Transverse colon (tissue), 4 donors: Measurements from ENCODE around the gene C9orf50. TPM values are rescaled to one million over a fixed set of nuclear protein-coding genes. Genes with fewer than 3 reads are reported as not detected.
"Not testable (repeated sequence)": the region's sequence is repeated elsewhere in the genome, so short reads cannot be mapped to it uniquely, and the experiment has no call there.

Source experiments
- DNase-seq: peaks from one replicate; pipeline ENCODE4 v3.0.0-alpha.2; 2019
- H3K27ac ChIP-seq, 4 donors: fragments of 200-600 bp; sonication (generic); 2 replicates each; pipeline ENCODE4 v1.5.1; 2016 to 2018; ENCODE audit warnings: inconsistent platforms in 4 of 4
- H3K27me3 ChIP-seq: fragments of 200-600 bp; sonication (generic); 2 replicates; pipeline ENCODE4 v1.5.1; 2017; ENCODE audit warnings: inconsistent platforms
- H3K36me3 ChIP-seq, 4 donors: fragments of 200-600 bp; sonication (generic); 2 replicates each; pipeline ENCODE4 v1.5.1; 2017 to 2019; ENCODE audit warnings: inconsistent platforms in 4 of 4
- H3K4me1 ChIP-seq, 4 donors: fragments of 200-600 bp; sonication (generic); 2 replicates each; pipeline ENCODE4 v1.5.1; 2017 to 2020; ENCODE audit warnings: inconsistent platforms in 4 of 4
- H3K4me3 ChIP-seq, 4 donors: fragments of 200-600 bp; sonication (generic); 1 replicate in 1 of 4; 2 replicates in 3 of 4; pipeline versions ENCODE4 v1.5.1 to v1.6.1; 2017 to 2019; ENCODE audit warnings: inconsistent platforms in 4 of 4
- H3K9me3 ChIP-seq, 2 donors: fragments of 200-600 bp; sonication (generic); 2 replicates each; pipeline ENCODE4 v1.5.1; 2017 to 2019; ENCODE audit warnings: inconsistent platforms in 2 of 2
- EP300 ChIP-seq: sonication (generic); formaldehyde crosslinking; IDR thresholded peaks from one replicate; pipeline ENCODE4 v1.6.1; 2017; ENCODE audit warnings: antibody characterized with exemption, low read depth
- POLR2A ChIP-seq: fragments of 450-650 bp; IDR thresholded peaks from one replicate; pipeline ENCODE4 v1.6.1; 2016; ENCODE audit warnings: antibody characterized with exemption, mild to moderate bottlenecking, moderate library complexity
- POLR2AphosphoS5 ChIP-seq, 3 donors: sonication (generic); formaldehyde crosslinking; IDR thresholded peaks; one replicate each; pipeline ENCODE4 v1.6.1; 2016; ENCODE audit warnings: antibody characterized with exemption in 3 of 3
- WGBS, 2 donors: methylation state at CpG; one replicate each; pipeline ENCODE4 v1.1.5; 2018; ENCODE audit warnings: low coverage in 1 of 2; 5-methylcytosine and 5-hydroxymethylcytosine counted together
- in situ Hi-C, 4 donors: fragments of 200-750 bp; cut with MboI; loops; one replicate each; pipeline versions ENCODE4 v1.15.0 to v1.15.1; 2017; ENCODE audit warnings: low sequenced_read_pairs in 3 of 4, low pct_ligation_motif_present in 1 of 4, low pct_unique_long_range_greater_than_20kb in 1 of 4
- intact Hi-C: fragments of 100-400 bp; cut with DNase I; formaldehyde crosslinking; loops from one replicate; pipeline ENCODE4 v1.15.1; 2023; ENCODE audit warnings: low total_unique reads
- total RNA-seq, 4 donors: library from RNA; depleted of rRNA; stranded (reverse); fragments of >200 nt; gene quantifications; one replicate each; pipeline ENCODE4 v1.1.0, GENCODE V29; 2016
- TF ChIP-seq, protein P1 (sequence below), 5 experiments: fragments of 200-600 bp in 3 of 5; fragments of 450-650 bp in 2 of 5; sonication (generic) in 3 of 5; IDR thresholded peaks; 1 replicate in 2 of 5; 2 replicates in 3 of 5; pipeline ENCODE4 v1.5.1; 2016 to 2017; ENCODE audit warnings: antibody characterized with exemption in 5 of 5, inconsistent platforms in 3 of 5, mild to moderate bottlenecking in 2 of 5, moderate library complexity in 1 of 5

C9orf50 gene
- total RNA-seq, 4 donors from 2014 or later = not detected

DNA sequence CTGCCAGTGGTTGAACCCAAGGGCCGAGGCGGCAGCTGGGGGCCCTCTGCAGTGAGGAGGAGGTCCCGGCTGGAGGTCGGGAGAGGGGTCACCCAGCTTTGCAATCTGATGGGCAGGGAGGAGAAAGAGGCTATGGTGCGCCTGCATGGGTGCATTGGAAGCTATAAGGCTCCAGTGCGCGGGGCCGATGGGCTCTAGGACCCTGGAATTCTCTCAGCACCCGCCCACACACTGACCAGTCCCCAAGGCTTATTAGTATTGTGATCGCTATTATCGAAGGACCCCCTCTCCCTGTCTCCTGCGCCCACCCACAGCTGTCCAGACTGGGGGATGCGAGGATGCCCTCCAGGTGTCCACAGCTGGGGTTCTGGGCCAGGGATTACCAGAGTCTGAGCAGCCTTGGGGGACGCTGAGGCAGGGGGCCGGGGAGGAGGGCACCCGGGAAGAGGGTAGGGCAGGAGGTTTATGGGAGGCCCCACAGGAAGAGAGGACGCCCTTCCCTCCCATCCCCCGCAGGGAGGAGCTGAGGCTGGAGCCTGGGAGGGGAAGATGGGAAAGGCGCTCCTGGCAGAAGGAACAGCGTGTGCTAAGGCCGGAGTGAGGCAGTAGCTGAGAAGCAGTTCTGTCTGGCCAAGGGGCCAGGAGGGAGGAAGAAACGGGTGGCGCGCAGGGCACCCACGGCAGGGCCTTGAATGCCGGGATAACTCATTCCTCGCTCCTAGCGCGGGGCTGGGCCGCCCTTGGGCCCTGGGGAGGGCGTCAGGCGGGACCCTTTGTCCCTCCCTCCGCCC, 24.2 kb downstream of the C9orf50 start:
- 38% methylated on average over 32 of the region's 33 CpGs; no CpG with 5 or more reads in 1 of the 2 donors for WGBS, 2 donors
- in situ Hi-C loops (no loop called here), intact Hi-C loops (no loop called here)
- peaks cover 11 to 31% (median 21%) of the 10 kb centered on the region in 4 donors for H3K4me1 ChIP-seq
- H3K4me3 ChIP-seq = peak overlapping the region; percentile 25 to 52 (median 40)
- H3K27ac ChIP-seq = peak overlapping the region; percentile 81 to 90 (median 85)
- H3K9me3 ChIP-seq = no peaks in the 10 kb centered on the region
- H3K27me3 ChIP-seq = no peaks in the 10 kb centered on the region
- DNase-seq = peak; percentile 53
- TF ChIP-seq, protein P1, sequence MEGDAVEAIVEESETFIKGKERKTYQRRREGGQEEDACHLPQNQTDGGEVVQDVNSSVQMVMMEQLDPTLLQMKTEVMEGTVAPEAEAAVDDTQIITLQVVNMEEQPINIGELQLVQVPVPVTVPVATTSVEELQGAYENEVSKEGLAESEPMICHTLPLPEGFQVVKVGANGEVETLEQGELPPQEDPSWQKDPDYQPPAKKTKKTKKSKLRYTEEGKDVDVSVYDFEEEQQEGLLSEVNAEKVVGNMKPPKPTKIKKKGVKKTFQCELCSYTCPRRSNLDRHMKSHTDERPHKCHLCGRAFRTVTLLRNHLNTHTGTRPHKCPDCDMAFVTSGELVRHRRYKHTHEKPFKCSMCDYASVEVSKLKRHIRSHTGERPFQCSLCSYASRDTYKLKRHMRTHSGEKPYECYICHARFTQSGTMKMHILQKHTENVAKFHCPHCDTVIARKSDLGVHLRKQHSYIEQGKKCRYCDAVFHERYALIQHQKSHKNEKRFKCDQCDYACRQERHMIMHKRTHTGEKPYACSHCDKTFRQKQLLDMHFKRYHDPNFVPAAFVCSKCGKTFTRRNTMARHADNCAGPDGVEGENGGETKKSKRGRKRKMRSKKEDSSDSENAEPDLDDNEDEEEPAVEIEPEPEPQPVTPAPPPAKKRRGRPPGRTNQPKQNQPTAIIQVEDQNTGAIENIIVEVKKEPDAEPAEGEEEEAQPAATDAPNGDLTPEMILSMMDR (IDR thresholded peaks at IDR 0.05) = no peak
- TF ChIP-seq POLR2AphosphoS5 (IDR thresholded peaks at IDR 0.05) (peak; percentile 32 to 53 (median 39)), POLR2A (peak; percentile 56), EP300 (no peak)
- H3K36me3 ChIP-seq = no peaks in the 10 kb centered on the region

DNA sequence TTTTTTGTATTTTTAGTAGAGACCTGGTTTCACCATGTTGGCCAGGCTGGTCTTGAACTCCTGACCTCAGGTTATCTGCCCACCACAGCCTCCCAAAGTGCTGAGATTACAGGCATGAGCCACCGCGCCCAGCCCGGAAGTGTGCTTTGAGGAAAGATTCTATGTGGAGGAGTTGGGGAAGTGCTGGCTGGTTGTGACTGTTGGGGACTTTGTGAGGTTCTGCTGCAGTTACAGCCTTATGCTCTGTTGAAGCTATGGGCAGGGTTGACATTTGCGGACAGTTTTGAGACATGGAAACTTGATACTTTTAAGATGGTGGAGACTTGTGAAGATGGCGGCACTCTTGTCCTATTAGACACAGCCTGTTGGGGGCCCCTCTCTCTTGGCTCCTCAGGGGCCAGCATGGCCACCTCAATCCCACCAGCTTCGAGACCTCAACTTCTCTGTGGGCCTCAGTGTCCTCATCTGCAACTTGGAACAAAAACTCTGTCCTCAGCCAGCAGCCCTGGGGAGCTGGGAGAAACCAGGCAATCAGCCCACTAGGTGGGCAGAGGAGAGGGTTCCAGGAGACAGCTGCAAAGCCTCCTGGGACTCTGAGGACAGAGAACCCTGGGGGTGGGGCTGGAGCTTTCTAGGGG, 24.9 kb downstream of the C9orf50 start:
- no peaks in the 10 kb centered on the region for H3K9me3 ChIP-seq
- H3K36me3 ChIP-seq = no peaks in the 10 kb centered on the region
- no peak overlapping the region for H3K4me3 ChIP-seq
- in situ Hi-C loops (no loop called here), intact Hi-C loops (no loop called here)
- no peak for DNase-seq
- 67% methylated on average over 6 of the region's 6 CpGs; no CpG with 5 or more reads in 1 of the 2 donors for WGBS, 2 donors
- H3K27me3 ChIP-seq = no peaks in the 10 kb centered on the region
- TF ChIP-seq, protein P1 (IDR thresholded peaks at IDR 0.05) = no peak
- TF ChIP-seq POLR2AphosphoS5 (IDR thresholded peaks at IDR 0.05) = no peak
- no peak for TF ChIP-seq POLR2A
- no peak for TF ChIP-seq EP300
- H3K27ac ChIP-seq = peak overlapping the region; percentile 81 to 90 (median 85)
- peaks cover 11 to 31% (median 21%) of the 10 kb centered on the region in 4 donors for H3K4me1 ChIP-seq

DNA sequence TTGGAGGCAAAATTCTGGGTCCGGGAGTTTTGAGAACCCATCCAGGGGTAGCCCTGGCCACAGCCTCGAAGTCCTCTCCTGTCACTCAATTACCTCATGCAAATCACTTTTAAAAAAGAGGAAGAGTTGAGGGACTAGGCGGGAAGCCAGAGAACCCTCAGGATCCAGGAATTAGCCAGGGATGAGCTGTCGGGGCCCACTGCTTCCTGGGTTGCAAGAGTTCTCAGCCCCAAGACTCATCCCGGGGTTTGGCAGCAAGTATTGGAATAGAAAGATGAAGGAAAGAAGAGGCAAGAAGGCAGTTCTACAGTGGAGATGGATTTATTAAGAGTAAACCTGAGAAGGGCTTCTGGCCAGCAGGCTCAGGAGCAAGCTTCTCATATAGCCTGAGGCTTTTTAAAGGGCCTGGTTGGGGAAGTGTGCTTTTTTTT, 25.6 kb downstream of the C9orf50 start:
- 0 to 55% methylated on average over 1 to 5 of the region's 5 CpGs for WGBS, 2 donors

DNA sequence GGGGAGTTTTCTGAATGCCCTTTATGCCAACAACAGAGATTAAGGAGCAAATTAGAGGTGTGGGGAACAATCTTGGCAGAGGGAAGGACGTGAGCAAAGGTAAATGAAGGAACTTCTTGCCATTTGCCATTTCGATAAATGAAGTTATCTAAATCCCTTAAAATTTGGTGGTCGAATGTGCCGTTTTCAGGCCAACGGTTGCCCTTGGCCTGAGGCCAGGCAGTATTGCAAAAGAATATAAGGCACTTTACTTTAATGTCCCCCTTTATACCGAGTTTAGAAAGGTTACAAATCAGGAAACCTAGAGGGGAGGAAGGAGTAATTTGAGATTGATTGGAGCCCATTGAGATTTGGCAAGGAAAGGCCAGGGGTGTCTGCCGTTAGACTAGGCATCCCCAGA, 26.3 kb downstream of the C9orf50 start:
- Histone ChIP-seq H3K27me3 (no peaks in the 10 kb centered on the region), H3K4me3 (no peak overlapping the region), H3K4me1 (peaks cover 11 to 31% (median 21%) of the 10 kb centered on the region in 4 donors), H3K9me3 (no peaks in the 10 kb centered on the region), H3K36me3 (no peaks in the 10 kb centered on the region), H3K27ac (peak overlapping the region in 1 of 4 donors; percentile 33)
- no peak for DNase-seq
- no peak for TF ChIP-seq EP300
- TF ChIP-seq, protein P1 (IDR thresholded peaks at IDR 0.05) = no peak
- no peak for TF ChIP-seq POLR2A
- no peak for TF ChIP-seq POLR2AphosphoS5 (IDR thresholded peaks at IDR 0.05)
- in situ Hi-C loops = no loop called here
- 48 to 62% methylated on average over 7 of the region's 7 CpGs for WGBS, 2 donors
- intact Hi-C loops = no loop called here

More for the DNA sequence above, 25.6 kb downstream of the C9orf50 start:
- Histone ChIP-seq H3K27ac (peak overlapping the region; percentile 21 to 90 (median 62)), H3K4me1 (peaks cover 11 to 31% (median 21%) of the 10 kb centered on the region in 4 donors), H3K4me3 (no peak overlapping the region), H3K27me3 (no peaks in the 10 kb centered on the region), H3K36me3 (no peaks in the 10 kb centered on the region), H3K9me3 (no peaks in the 10 kb centered on the region)
- TF ChIP-seq EP300 = no peak
- TF ChIP-seq, protein P1 (IDR thresholded peaks at IDR 0.05) = no peak
- TF ChIP-seq POLR2AphosphoS5 (IDR thresholded peaks at IDR 0.05) = no peak
- no peak for TF ChIP-seq POLR2A
- DNase-seq = no peak
- in situ Hi-C loops (no loop called here), intact Hi-C loops (no loop called here)

DNA sequence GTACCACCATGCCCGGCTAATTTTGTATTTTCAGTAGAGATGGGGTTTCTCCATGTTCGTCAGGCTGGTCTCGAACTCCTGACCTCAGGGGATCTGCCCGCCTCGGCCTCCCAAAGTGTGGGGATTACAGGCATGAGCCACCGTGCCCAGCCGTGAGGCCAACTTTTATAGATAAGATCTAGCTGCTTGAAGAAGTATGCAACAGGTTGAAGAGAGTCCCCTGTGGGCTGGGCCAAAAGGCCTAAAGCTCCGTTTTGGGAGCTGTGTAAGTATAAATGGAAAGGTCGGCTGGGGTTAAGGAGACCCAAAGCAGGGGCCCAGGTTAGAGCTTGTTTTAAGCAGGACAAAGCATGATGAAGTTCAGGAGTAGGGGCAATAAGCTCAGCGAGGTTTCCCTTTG, 28.1 kb downstream of the C9orf50 start:
- 80 to 85% methylated on average over 4 to 10 of the region's 10 CpGs for WGBS, 2 donors

More for the DNA sequence above, 28.1 kb downstream of the C9orf50 start:
- H3K9me3 ChIP-seq, in situ Hi-C loops, H3K27me3 ChIP-seq, H3K36me3 ChIP-seq, DNase-seq, H3K4me3 ChIP-seq, H3K27ac ChIP-seq, intact Hi-C loops: not testable (repeated sequence)
- peaks cover 8 to 24% (median 16%) of the 10 kb centered on the region in 4 donors for H3K4me1 ChIP-seq
